ENCODE results near the gene NCAPH2.

NCAPH2 gene

GRCh38 chr22:50473855-50474671 lies 34.0 kb upstream of the NCAPH2 start:
- in situ Hi-C loops (cut with MboI; ENCODE audit: low sequenced_read_pairs), result no loop called here

GRCh38 chr22:50474710-50475651 lies 33.0 kb upstream of the NCAPH2 start, which contains the start of gene SBF1:
Gene SBF1 (minus strand): TSS chr22:50475035. CDS start chr22:50474840, 195 bp downstream.
- in situ Hi-C loops (cut with MboI; ENCODE audit: low sequenced_read_pairs), result no loop called here

GRCh38 chr22:50475652-50476002 lies 32.4 kb upstream of the NCAPH2 start:
- in situ Hi-C loops (cut with MboI; ENCODE audit: low sequenced_read_pairs), result no loop called here

- in situ Hi-C loops (cut with MboI; ENCODE audit: low sequenced_read_pairs), result no loop called here
Observed at GRCh38 chr22:50476868-50477267, 31.2 kb upstream of the NCAPH2 start.

GRCh38 chr22:50477923-50478322 lies 30.1 kb upstream of the NCAPH2 start:
- in situ Hi-C loops (cut with MboI; ENCODE audit: low sequenced_read_pairs), result no loop called here

- in situ Hi-C loops (cut with MboI; ENCODE audit: low sequenced_read_pairs), result no loop called here
Observed at GRCh38 chr22:50479721-50480120, 28.3 kb upstream of the NCAPH2 start.

GRCh38 chr22:50481045-50481439 lies 27.0 kb upstream of the NCAPH2 start:
- in situ Hi-C loops (cut with MboI; ENCODE audit: low sequenced_read_pairs), result no loop called here

- in situ Hi-C loops (cut with MboI; ENCODE audit: low sequenced_read_pairs), result no loop called here
Observed at GRCh38 chr22:50481440-50482106, 26.5 kb upstream of the NCAPH2 start, which contains the start of gene ADM2. Gene ADM2 (plus strand): TSS chr22:50481543. CDS start chr22:50481848, 305 bp downstream.

GRCh38 chr22:50482107-50483074 lies 25.6 kb upstream of the NCAPH2 start:
- in situ Hi-C loops (cut with MboI; ENCODE audit: low sequenced_read_pairs), result no loop called here

- in situ Hi-C loops (cut with MboI; ENCODE audit: low sequenced_read_pairs), result no loop called here
Observed at GRCh38 chr22:50483106-50483505, 24.9 kb upstream of the NCAPH2 start.

- in situ Hi-C loops (cut with MboI; ENCODE audit: low sequenced_read_pairs), result no loop called here
Observed at GRCh38 chr22:50483556-50483955, 24.5 kb upstream of the NCAPH2 start.

GRCh38 chr22:50483977-50484853 lies 23.8 kb upstream of the NCAPH2 start:
- in situ Hi-C loops (cut with MboI; ENCODE audit: low sequenced_read_pairs), result no loop called here

- in situ Hi-C loops (cut with MboI; ENCODE audit: low sequenced_read_pairs), result no loop called here
Observed at GRCh38 chr22:50485221-50486131, 22.5 kb upstream of the NCAPH2 start.

GRCh38 chr22:50486561-50487289 lies 21.3 kb upstream of the NCAPH2 start, which contains the start of gene MIOX:
Gene MIOX (plus strand): TSS chr22:50486859. CDS start chr22:50486898, 39 bp downstream.
- in situ Hi-C loops (cut with MboI; ENCODE audit: low sequenced_read_pairs), result no loop called here

- in situ Hi-C loops (cut with MboI; ENCODE audit: low sequenced_read_pairs), result no loop called here
Observed at GRCh38 chr22:50487290-50488005, 20.6 kb upstream of the NCAPH2 start.

GRCh38 chr22:50488006-50488677 lies 19.9 kb upstream of the NCAPH2 start:
- in situ Hi-C loops (cut with MboI; ENCODE audit: low sequenced_read_pairs), result no loop called here
